ENCODE results near the gene CRYM. TPM values are rescaled to one million over a fixed set of nuclear protein-coding genes. Genes with fewer than 3 reads are reported as not detected.
A peak's percentile ranks its signal among the peaks of the same experiment; 100 is the strongest.

CRYM gene
- total RNA-seq, 4 donors from 2014 or later = 0.81 TPM; not detected in 3

- no peaks in the 10 kb centered on the region for H3K9me3 ChIP-seq
- no peaks in the 10 kb centered on the region for H3K36me3 ChIP-seq
- 22 to 30% methylated on average over 1 of the region's 1 CpG for WGBS, 2 donors
- H3K4me1 ChIP-seq = peaks cover 0 to 8% of the 10 kb centered on the region in 2 donors
- TF ChIP-seq POLR2A (IDR thresholded peaks at IDR 0.05) (no peak), CTCF (IDR thresholded peaks at IDR 0.05) (no peak)
- intact Hi-C loops (cut with DNase I) = no loop called here
- no peak for DNase-seq
- no peak overlapping the region for H3K27ac ChIP-seq
- no peaks in the 10 kb centered on the region for H3K27me3 ChIP-seq
- H3K4me3 ChIP-seq (replicated peaks in 1 of 3) = no peak overlapping the region
Observed at GRCh38 chr16:21285314-21285713, 7.2 kb upstream of the CRYM start.

GRCh38 chr16:21284414-21284813 is 6.3 kb upstream of the CRYM start:
- no peaks in the 10 kb centered on the region for H3K27me3 ChIP-seq
- no peak for TF ChIP-seq POLR2A (IDR thresholded peaks at IDR 0.05)
- TF ChIP-seq CTCF (IDR thresholded peaks at IDR 0.05) = no peak
- intact Hi-C loops (cut with DNase I) = no loop called here
- DNase-seq = no peak
- WGBS, 2 donors = 80 to 87% methylated on average over 4 of the region's 4 CpGs
- no peaks in the 10 kb centered on the region for H3K36me3 ChIP-seq
- H3K27ac ChIP-seq = no peak overlapping the region
- H3K4me3 ChIP-seq (replicated peaks in 1 of 3) = no peak overlapping the region
- no peaks in the 10 kb centered on the region for H3K9me3 ChIP-seq
- H3K4me1 ChIP-seq = peaks cover 0 to 8% of the 10 kb centered on the region in 2 donors

- intact Hi-C loops (cut with DNase I) = no loop called here
- WGBS, 2 donors = 4 to 5% methylated on average over 27 to 54 of the region's 67 CpGs
- H3K4me3 ChIP-seq (replicated peaks in 1 of 3) = peak overlapping the region in 1 of 3 donors; percentile 12
- peak in 3 of 6 experiments; percentile 34 to 54 (median 47) for TF ChIP-seq CTCF (IDR thresholded peaks at IDR 0.05)
- no peak for TF ChIP-seq POLR2A (IDR thresholded peaks at IDR 0.05)
- H3K4me1 ChIP-seq = peaks cover 0 to 8% of the 10 kb centered on the region in 2 donors
- H3K9me3 ChIP-seq = no peaks in the 10 kb centered on the region
- peak; percentile 36 to 50 for DNase-seq
- no peak overlapping the region for H3K27ac ChIP-seq
- no peaks in the 10 kb centered on the region for H3K36me3 ChIP-seq
- H3K27me3 ChIP-seq = no peaks in the 10 kb centered on the region
Observed at GRCh38 chr16:21283521-21284289, 5.6 kb upstream of the CRYM start.

GRCh38 chr16:21281698-21282389 is 3.8 kb upstream of the CRYM start:
- Histone ChIP-seq H3K9me3 (no peaks in the 10 kb centered on the region), H3K4me1 (peaks cover 0 to 15% of the 10 kb centered on the region in 2 donors), H3K4me3 (replicated peaks in 1 of 3) (no peak overlapping the region), H3K36me3 (no peaks in the 10 kb centered on the region), H3K27me3 (no peaks in the 10 kb centered on the region), H3K27ac (no peak overlapping the region)
- no peak for DNase-seq
- TF ChIP-seq CTCF (IDR thresholded peaks at IDR 0.05) = no peak
- TF ChIP-seq POLR2A (IDR thresholded peaks at IDR 0.05) = no peak
- 75 to 86% methylated on average over 7 of the region's 7 CpGs for WGBS, 2 donors
- intact Hi-C loops (cut with DNase I) = no loop called here

- H3K9me3 ChIP-seq = no peaks in the 10 kb centered on the region
- TF ChIP-seq CTCF (IDR thresholded peaks at IDR 0.05) (no peak), POLR2A (IDR thresholded peaks at IDR 0.05) (no peak)
- intact Hi-C loops (cut with DNase I) = no loop called here
- WGBS, 2 donors = 70 to 87% methylated on average over 2 of the region's 2 CpGs
- H3K36me3 ChIP-seq = no peaks in the 10 kb centered on the region
- no peaks in the 10 kb centered on the region for H3K27me3 ChIP-seq
- no peak overlapping the region for H3K27ac ChIP-seq
- H3K4me3 ChIP-seq (replicated peaks in 1 of 3) = no peak overlapping the region
- no peak for DNase-seq
- H3K4me1 ChIP-seq = peaks cover 0 to 15% of the 10 kb centered on the region in 2 donors
Observed at GRCh38 chr16:21279501-21279900, 1.4 kb upstream of the CRYM start.
